ENCODE results near the gene SHD. TPM values are rescaled to one million over a fixed set of nuclear protein-coding genes. Genes with fewer than 3 reads are reported as not detected.

SHD gene
- total RNA-seq, 1 experiment from 2014 or later: 0.11 TPM

DNA sequence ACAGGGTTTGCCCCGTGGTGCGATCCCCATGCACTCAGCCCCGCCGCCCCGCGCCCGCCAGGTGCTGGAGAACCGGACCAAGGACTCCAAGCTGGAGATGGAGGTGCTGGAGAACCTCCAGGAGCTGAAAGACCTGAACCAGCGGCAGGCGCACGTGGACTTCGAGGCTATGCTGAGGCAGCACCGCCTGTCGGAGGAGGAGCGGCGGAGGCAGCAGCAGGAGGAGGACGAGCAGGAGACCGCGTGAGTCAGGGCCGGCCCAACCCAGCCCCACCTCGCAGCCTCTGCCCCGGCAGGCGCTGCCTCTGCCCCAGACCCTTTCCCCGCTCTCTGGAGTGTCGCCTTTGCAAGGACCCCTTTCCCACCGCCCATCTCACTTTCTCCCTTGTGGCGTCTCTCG, 20.9 kb upstream of the SHD start:
- ChIA-PET CTCF (no interaction called here), POLR2A (ENCODE audit: unreplicated experiment) (no interaction called here)
- H3K4me3 ChIP-seq (ENCODE audit: low read length): no peak overlapping the region
- H3F3A ChIP-seq (ENCODE audit: low read length, unreplicated experiment): no peaks in the 10 kb centered on the region
- no peak overlapping the region for H3K9ac ChIP-seq (ENCODE audit: low read length)
- H3K27ac ChIP-seq (ENCODE audit: low read length): no peak overlapping the region
- no peak overlapping the region for H2AFZ ChIP-seq (ENCODE audit: low read length)
- H3K79me2 ChIP-seq (ENCODE audit: low read length): no peaks in the 10 kb centered on the region
- H3K9me2 ChIP-seq (replicated peaks; ENCODE audit: low read length): no peaks in the 10 kb centered on the region
- ATAC-seq (no peak), DNase-seq (no peak)
- H3K4me2 ChIP-seq (ENCODE audit: low read length): no peak overlapping the region
- H3K36me3 ChIP-seq (ENCODE audit: low read depth, low read length): peaks cover 9% of the 10 kb centered on the region
- intact Hi-C loops (cut with micrococcal nuclease): no loop called here
- TF ChIP-seq EZH2phosphoT487 (IDR thresholded peaks at IDR 0.05; ENCODE audit: borderline replicate concordance, low read length) (no peak), EZH2 (IDR thresholded peaks at IDR 0.05; ENCODE audit: low read length, unreplicated experiment) (no peak)
- TF ChIP-seq, protein P1, sequence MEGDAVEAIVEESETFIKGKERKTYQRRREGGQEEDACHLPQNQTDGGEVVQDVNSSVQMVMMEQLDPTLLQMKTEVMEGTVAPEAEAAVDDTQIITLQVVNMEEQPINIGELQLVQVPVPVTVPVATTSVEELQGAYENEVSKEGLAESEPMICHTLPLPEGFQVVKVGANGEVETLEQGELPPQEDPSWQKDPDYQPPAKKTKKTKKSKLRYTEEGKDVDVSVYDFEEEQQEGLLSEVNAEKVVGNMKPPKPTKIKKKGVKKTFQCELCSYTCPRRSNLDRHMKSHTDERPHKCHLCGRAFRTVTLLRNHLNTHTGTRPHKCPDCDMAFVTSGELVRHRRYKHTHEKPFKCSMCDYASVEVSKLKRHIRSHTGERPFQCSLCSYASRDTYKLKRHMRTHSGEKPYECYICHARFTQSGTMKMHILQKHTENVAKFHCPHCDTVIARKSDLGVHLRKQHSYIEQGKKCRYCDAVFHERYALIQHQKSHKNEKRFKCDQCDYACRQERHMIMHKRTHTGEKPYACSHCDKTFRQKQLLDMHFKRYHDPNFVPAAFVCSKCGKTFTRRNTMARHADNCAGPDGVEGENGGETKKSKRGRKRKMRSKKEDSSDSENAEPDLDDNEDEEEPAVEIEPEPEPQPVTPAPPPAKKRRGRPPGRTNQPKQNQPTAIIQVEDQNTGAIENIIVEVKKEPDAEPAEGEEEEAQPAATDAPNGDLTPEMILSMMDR (conservative IDR thresholded peaks at IDR 0.05; ENCODE audit: low read depth, low read length): no peak
- no peaks in the 10 kb centered on the region for H4K20me1 ChIP-seq (ENCODE audit: low read length)
- BruUV-seq (replicated peaks): no TSS peak
- H3K9me3 ChIP-seq (ENCODE audit: low read length): no peaks in the 10 kb centered on the region
- no peaks in the 10 kb centered on the region for H3K4me1 ChIP-seq (ENCODE audit: insufficient read depth, low read length)
- H3K27me3 ChIP-seq (ENCODE audit: low read length): no peaks in the 10 kb centered on the region

DNA sequence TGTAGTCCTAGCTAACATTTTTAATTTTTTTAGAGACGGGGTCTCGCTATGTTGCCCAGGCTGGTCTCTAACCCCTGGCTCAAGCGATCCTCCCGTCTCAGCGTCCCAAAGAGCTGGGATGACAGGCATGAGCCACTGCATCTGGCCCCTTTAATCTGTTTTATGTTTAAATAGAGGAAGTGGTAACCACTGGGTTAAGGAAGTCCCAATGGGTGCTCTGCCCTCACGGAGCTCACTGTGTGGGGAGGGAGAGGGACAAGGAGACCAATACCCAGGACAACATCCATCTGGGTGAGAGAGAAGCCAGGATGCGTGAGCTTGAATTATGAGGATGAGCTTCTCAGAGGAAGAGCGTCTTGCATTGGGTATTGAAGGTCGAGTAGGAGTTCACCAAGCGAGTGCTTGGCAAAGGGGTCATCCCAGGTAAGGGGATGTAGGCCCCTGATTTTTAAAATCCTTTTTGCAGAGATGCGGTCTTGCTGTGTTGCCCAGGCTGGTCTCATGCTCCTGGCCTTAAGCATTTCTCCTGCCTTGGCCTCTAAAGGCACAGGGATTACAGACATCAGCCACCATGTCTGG, 18.4 kb upstream of the SHD start:
- no peak for ATAC-seq
- H2AFZ ChIP-seq (ENCODE audit: low read length): no peak overlapping the region
- no peaks in the 10 kb centered on the region for H3K9me2 ChIP-seq (replicated peaks; ENCODE audit: low read length)
- H3K4me2 ChIP-seq (ENCODE audit: low read length): no peak overlapping the region
- TF ChIP-seq EZH2phosphoT487 (IDR thresholded peaks at IDR 0.05; ENCODE audit: borderline replicate concordance, low read length): no peak
- TF ChIP-seq, protein P1 (conservative IDR thresholded peaks at IDR 0.05; ENCODE audit: low read depth, low read length): no peak
- no peak for TF ChIP-seq EZH2 (IDR thresholded peaks at IDR 0.05; ENCODE audit: low read length, unreplicated experiment)
- no peak for DNase-seq
- CTCF ChIA-PET: no interaction called here
- peaks cover 9% of the 10 kb centered on the region for H3K36me3 ChIP-seq (ENCODE audit: low read depth, low read length)
- no peak overlapping the region for H3K9ac ChIP-seq (ENCODE audit: low read length)
- no TSS peak for BruUV-seq (replicated peaks)
- no peaks in the 10 kb centered on the region for H3K9me3 ChIP-seq (ENCODE audit: low read length)
- intact Hi-C loops (cut with micrococcal nuclease): no loop called here
- H3K27ac ChIP-seq (ENCODE audit: low read length): no peak overlapping the region
- no peaks in the 10 kb centered on the region for H3K27me3 ChIP-seq (ENCODE audit: low read length)
- H3F3A ChIP-seq (ENCODE audit: low read length, unreplicated experiment): no peaks in the 10 kb centered on the region
- no peaks in the 10 kb centered on the region for H4K20me1 ChIP-seq (ENCODE audit: low read length)
- no peaks in the 10 kb centered on the region for H3K4me1 ChIP-seq (ENCODE audit: insufficient read depth, low read length)
- H3K4me3 ChIP-seq (ENCODE audit: low read length): no peak overlapping the region
- no peaks in the 10 kb centered on the region for H3K79me2 ChIP-seq (ENCODE audit: low read length)
- POLR2A ChIA-PET (ENCODE audit: unreplicated experiment): no interaction called here

DNA sequence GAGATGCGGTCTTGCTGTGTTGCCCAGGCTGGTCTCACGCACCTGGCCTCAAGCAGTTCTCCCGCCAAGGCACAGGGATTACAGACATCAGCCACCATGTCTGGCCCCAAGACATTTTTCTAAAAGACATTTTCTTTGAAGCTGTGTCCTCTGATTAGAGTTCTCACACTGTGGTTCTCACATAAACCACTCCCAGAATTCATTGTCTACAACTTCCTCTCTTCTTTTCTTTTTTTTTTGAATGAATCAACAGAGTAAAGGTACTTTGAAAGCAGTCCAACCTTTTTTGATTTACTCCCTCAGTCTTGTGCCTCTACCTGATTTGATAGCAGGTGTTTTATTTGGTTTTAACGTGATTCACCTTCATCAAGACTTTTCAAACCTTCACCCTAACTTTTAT, 14.3 kb upstream of the SHD start:
- Histone ChIP-seq H3K79me2 (ENCODE audit: low read length) (no peaks in the 10 kb centered on the region), H3K9ac (ENCODE audit: low read length) (no peak overlapping the region), H3K9me2 (replicated peaks; ENCODE audit: low read length) (no peaks in the 10 kb centered on the region), H3F3A (ENCODE audit: low read length, unreplicated experiment) (no peaks in the 10 kb centered on the region), H3K4me1 (ENCODE audit: insufficient read depth, low read length) (no peaks in the 10 kb centered on the region), H3K27ac (ENCODE audit: low read length) (no peak overlapping the region), H3K4me3 (ENCODE audit: low read length) (no peak overlapping the region), H3K4me2 (ENCODE audit: low read length) (no peak overlapping the region), H2AFZ (ENCODE audit: low read length) (no peak overlapping the region), H3K36me3 (ENCODE audit: low read depth, low read length) (peaks cover 5% of the 10 kb centered on the region; the same call in 1 of the 2 replicates), H4K20me1 (ENCODE audit: low read length) (no peaks in the 10 kb centered on the region), H3K9me3 (ENCODE audit: low read length) (no peaks in the 10 kb centered on the region), H3K27me3 (ENCODE audit: low read length) (no peaks in the 10 kb centered on the region)
- no TSS peak for BruUV-seq (replicated peaks)
- no peak for ATAC-seq
- DNase-seq: no peak
- TF ChIP-seq EZH2phosphoT487 (IDR thresholded peaks at IDR 0.05; ENCODE audit: borderline replicate concordance, low read length) (no peak), EZH2 (IDR thresholded peaks at IDR 0.05; ENCODE audit: low read length, unreplicated experiment) (no peak)
- TF ChIP-seq, protein P1 (conservative IDR thresholded peaks at IDR 0.05; ENCODE audit: low read depth, low read length): no peak
- intact Hi-C loops (cut with micrococcal nuclease): loop anchor here (5.0 kb wide), 1 partner anchor 87 kb away; no protein-coding TSS in a partner anchor
- ChIA-PET POLR2A (ENCODE audit: unreplicated experiment) (no interaction called here), CTCF (interaction anchor here (0.7 kb wide), 1 partner anchor 28 kb away, joined by 3 read pairs; no protein-coding TSS in a partner anchor)
